CD14-positive monocyte (primary cell): ENCODE measurements around the gene SUPT7L. TPM values are rescaled to one million over a fixed set of nuclear protein-coding genes. Genes with fewer than 3 reads are reported as not detected.
A peak's percentile ranks its signal among the peaks of the same experiment; 100 is the strongest.

Experiments
- DNase-seq, 3 donors: peaks; one replicate each; pipeline ENCODE4 v3.0.0-alpha.2; 2011 to 2022
- H2AFZ ChIP-seq: 2 replicates; pipeline ENCODE4 v1.6.0; 2012; ENCODE audit warnings: mild to moderate bottlenecking, low read depth, low read length, inconsistent platforms; ENCODE audit not compliant: insufficient read depth, poor library complexity, severe bottlenecking
- H3K27ac ChIP-seq, 2 donors: 1 replicate in 1 of 2; 2 replicates in 1 of 2; pipeline ENCODE4 v1.5.1; 2012 to 2013; ENCODE audit warnings: low read length in 2 of 2, control low read depth in 1 of 2, inconsistent platforms in 1 of 2, low read depth in 1 of 2, mild to moderate bottlenecking in 1 of 2
- H3K27me3 ChIP-seq, 2 donors: one replicate each; pipeline versions ENCODE4 v1.6.0 to v1.6.1; 2011 to 2013; ENCODE audit warnings: low read length in 2 of 2; ENCODE audit not compliant: control insufficient read depth in 2 of 2, insufficient read depth in 2 of 2
- H3K36me3 ChIP-seq, 2 donors: replicated peaks in 1 of 2; 1 replicate in 1 of 2; 2 replicates in 1 of 2; pipeline versions ENCODE4 v1.5.1 to v1.6.1; 2012 to 2013; ENCODE audit warnings: low read length in 2 of 2, control low read depth in 1 of 2, inconsistent platforms in 1 of 2, mild to moderate bottlenecking in 1 of 2; ENCODE audit not compliant: insufficient read depth in 2 of 2, control insufficient read depth in 1 of 2
- H3K4me1 ChIP-seq, 2 donors: 1 replicate in 1 of 2; 2 replicates in 1 of 2; pipeline versions ENCODE4 v1.5.1 to v1.6.1; 2012 to 2013; ENCODE audit warnings: low read length in 2 of 2, control low read depth in 1 of 2, inconsistent platforms in 1 of 2, mild to moderate bottlenecking in 1 of 2, moderate library complexity in 1 of 2; ENCODE audit not compliant: insufficient read depth in 2 of 2, control insufficient read depth in 1 of 2
- H3K4me2 ChIP-seq: replicated peaks from 2 replicates; pipeline ENCODE3; 2012; ENCODE audit warnings: low read length, moderate library complexity, mild to moderate bottlenecking; ENCODE audit not compliant: poor library complexity, severe bottlenecking; ENCODE audit errors: extremely low read depth
- H3K4me3 ChIP-seq, 3 experiments: fragments of 200-600 bp in 1 of 3; sonication (generic) in 1 of 3; replicated peaks in 1 of 3; 1 replicate in 2 of 3; 2 replicates in 1 of 3; pipeline ENCODE4 v1.5.1; 2011 to 2013; ENCODE audit warnings: low read length in 3 of 3, mild to moderate bottlenecking in 3 of 3, control low read depth in 2 of 3, low read depth in 2 of 3, inconsistent platforms in 1 of 3, moderate library complexity in 1 of 3
- H3K79me2 ChIP-seq: 2 replicates; pipeline ENCODE4 v1.6.0; 2012; ENCODE audit warnings: mild to moderate bottlenecking, control low read depth, inconsistent platforms, low read length, moderate library complexity; ENCODE audit not compliant: insufficient read depth
- H3K9ac ChIP-seq: 2 replicates; pipeline ENCODE4 v1.6.0; 2017; ENCODE audit warnings: low read length, mild to moderate bottlenecking; ENCODE audit not compliant: insufficient read depth, poor library complexity, severe bottlenecking
- H3K9me3 ChIP-seq, 2 donors: replicated peaks in 1 of 2; 1 replicate in 1 of 2; 2 replicates in 1 of 2; pipeline versions ENCODE4 v1.5.1 to v1.6.1; 2012 to 2013; ENCODE audit warnings: low read length in 2 of 2, control low read depth in 1 of 2; ENCODE audit not compliant: control insufficient read depth in 1 of 2, insufficient read depth in 1 of 2
- H4K20me1 ChIP-seq: 2 replicates; pipeline ENCODE4 v1.6.0; 2012; ENCODE audit warnings: mild to moderate bottlenecking, low read length, control low read depth, moderate library complexity; ENCODE audit not compliant: insufficient read depth
- H3K27ac Mint-ChIP-seq, 7 donors: one replicate each; pipeline ENCODE4 v1.8.0; 2020; ENCODE audit warnings: mild to moderate bottlenecking in 7 of 7, mixed read lengths in 7 of 7, moderate library complexity in 6 of 7, inconsistent platforms in 2 of 7
- H3K27me3 Mint-ChIP-seq, 3 donors: one replicate each; pipeline ENCODE4 v1.8.0; 2021 to 2022; ENCODE audit warnings: low read depth in 3 of 3, mild to moderate bottlenecking in 3 of 3, mixed read lengths in 3 of 3, moderate library complexity in 3 of 3, inconsistent platforms in 1 of 3
- H3K36me3 Mint-ChIP-seq, 2 donors: one replicate each; pipeline ENCODE4 v1.8.0; 2020; ENCODE audit warnings: mixed read lengths in 2 of 2, inconsistent platforms in 1 of 2, mild to moderate bottlenecking in 1 of 2
- H3K4me1 Mint-ChIP-seq: one replicate; pipeline ENCODE4 v1.8.0; 2020; ENCODE audit warnings: mild to moderate bottlenecking, mixed read lengths
- H3K4me3 Mint-ChIP-seq, 2 donors: one replicate each; pipeline ENCODE4 v1.8.0; 2020; ENCODE audit warnings: mild to moderate bottlenecking in 2 of 2, mixed read lengths in 2 of 2, moderate library complexity in 1 of 2
- H3K9me3 Mint-ChIP-seq, 7 donors: one replicate each; pipeline ENCODE4 v1.8.0; 2020 to 2022; ENCODE audit warnings: mixed read lengths in 7 of 7, mild to moderate bottlenecking in 6 of 7, moderate library complexity in 6 of 7, inconsistent platforms in 2 of 7
- WGBS: methylation state at CpG from one replicate; pipeline ENCODE4 v1.1.5; 2013; ENCODE audit warnings: missing lambda C conversion rate; ENCODE audit not compliant: insufficient coverage; 5-methylcytosine and 5-hydroxymethylcytosine counted together
- intact Hi-C, 2 donors: fragments of 100-400 bp; cut with micrococcal nuclease; formaldehyde crosslinking; loops; one replicate each; pipeline versions ENCODE4 v1.15.0 to v1.15.1; 2023
- polyA plus RNA-seq, 3 donors: library from polyadenylated mRNA; depleted of rRNA in 1 of 3; unstranded in 2 of 3; stranded (reverse) in 1 of 3; fragments of 300-500 nt in 2 of 3; fragments of >200 nt in 1 of 3; fragmentation: Illumina TruSeq in 2 of 3; gene quantifications; 1 replicate in 2 of 3; 2 replicates in 1 of 3; pipeline ENCODE4 v1.2.3, GENCODE V29; 2012 to 2021
- TF ChIP-seq, protein P1 (sequence below): fragments of 200-600 bp; IDR thresholded peaks from one replicate; pipeline ENCODE4 v1.8.0; 2022; ENCODE audit warnings: antibody characterized with exemption, mild to moderate bottlenecking

SUPT7L gene
- polyA plus RNA-seq, 3 donors: 10.7 to 59.0 (median 12.2) TPM

DNA sequence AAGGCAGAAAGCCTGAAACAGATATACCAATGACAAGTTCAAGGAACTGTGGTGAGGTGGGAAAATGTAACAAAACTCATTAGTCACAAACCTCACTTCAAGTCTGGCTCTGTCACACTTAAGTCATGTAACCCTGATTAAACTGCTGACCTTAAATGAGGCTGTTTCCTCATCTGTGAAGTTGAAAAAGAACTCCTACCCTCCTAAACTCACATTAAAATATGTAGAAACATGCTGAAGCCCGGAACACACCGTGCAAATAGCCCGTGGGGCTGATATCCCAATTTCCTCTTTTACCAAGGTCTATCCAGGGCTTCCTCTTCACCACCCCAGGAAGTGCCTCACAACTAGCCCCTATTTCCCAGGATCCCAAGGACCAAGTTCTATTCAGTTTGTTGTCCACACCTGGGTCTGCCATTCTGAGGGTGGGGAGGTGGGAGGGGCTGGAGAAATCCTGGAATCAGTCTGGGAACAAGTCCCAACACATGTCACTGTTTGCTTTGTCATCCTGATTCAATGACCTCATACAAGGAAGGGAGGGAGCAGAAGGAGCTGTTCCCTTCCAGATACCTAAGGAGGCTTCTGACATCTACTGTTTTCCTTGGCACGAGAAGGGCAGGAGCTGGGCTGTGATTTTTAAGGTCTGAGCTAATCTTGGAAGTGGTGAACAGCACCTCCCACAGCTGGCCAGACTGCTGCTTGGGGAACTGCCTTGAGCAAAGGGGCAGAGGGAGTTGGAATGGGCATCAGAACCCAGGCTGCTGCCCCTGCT lies 42.6 kb upstream of the SUPT7L start:
- 0% methylated on average over 1 of the region's 4 CpGs for WGBS
- peaks cover 0 to 3% (median 0%) of the 10 kb centered on the region in 7 donors for H3K9me3 Mint-ChIP-seq
- Histone ChIP-seq H4K20me1 (no peaks in the 10 kb centered on the region), H3K79me2 (no peaks in the 10 kb centered on the region), H3K36me3 (no peaks in the 10 kb centered on the region), H3K4me2 (no peak overlapping the region), H3K9ac (no peak overlapping the region), H3K4me3 (no peak overlapping the region), H3K27ac (peak overlapping the region in 1 of 2 donors; percentile 3), H3K27me3 (no peaks in the 10 kb centered on the region), H3K4me1 (peaks cover 22 to 25% of the 10 kb centered on the region in 2 donors), H3K9me3 (no peaks in the 10 kb centered on the region), H2AFZ (no peak overlapping the region)
- peak; percentile 51 to 80 (median 66) for DNase-seq
- H3K36me3 Mint-ChIP-seq: no peaks in the 10 kb centered on the region
- peak overlapping the region in 5 of 7 donors; percentile 1 to 84 (median 41) for H3K27ac Mint-ChIP-seq
- H3K27me3 Mint-ChIP-seq: peaks cover 0 to 1% (median 0%) of the 10 kb centered on the region in 3 donors
- TF ChIP-seq, protein P1, sequence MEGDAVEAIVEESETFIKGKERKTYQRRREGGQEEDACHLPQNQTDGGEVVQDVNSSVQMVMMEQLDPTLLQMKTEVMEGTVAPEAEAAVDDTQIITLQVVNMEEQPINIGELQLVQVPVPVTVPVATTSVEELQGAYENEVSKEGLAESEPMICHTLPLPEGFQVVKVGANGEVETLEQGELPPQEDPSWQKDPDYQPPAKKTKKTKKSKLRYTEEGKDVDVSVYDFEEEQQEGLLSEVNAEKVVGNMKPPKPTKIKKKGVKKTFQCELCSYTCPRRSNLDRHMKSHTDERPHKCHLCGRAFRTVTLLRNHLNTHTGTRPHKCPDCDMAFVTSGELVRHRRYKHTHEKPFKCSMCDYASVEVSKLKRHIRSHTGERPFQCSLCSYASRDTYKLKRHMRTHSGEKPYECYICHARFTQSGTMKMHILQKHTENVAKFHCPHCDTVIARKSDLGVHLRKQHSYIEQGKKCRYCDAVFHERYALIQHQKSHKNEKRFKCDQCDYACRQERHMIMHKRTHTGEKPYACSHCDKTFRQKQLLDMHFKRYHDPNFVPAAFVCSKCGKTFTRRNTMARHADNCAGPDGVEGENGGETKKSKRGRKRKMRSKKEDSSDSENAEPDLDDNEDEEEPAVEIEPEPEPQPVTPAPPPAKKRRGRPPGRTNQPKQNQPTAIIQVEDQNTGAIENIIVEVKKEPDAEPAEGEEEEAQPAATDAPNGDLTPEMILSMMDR: no peak
- intact Hi-C loops: loop anchor here in 1 of 2 donors (5.0 kb wide), 1 partner anchor 686 kb away; the partner anchor contains the start of gene FOSL2
- H3K4me1 Mint-ChIP-seq: peaks cover 26% of the 10 kb centered on the region
- H3K4me3 Mint-ChIP-seq: peak overlapping the region in 1 of 2 donors; percentile 16

DNA sequence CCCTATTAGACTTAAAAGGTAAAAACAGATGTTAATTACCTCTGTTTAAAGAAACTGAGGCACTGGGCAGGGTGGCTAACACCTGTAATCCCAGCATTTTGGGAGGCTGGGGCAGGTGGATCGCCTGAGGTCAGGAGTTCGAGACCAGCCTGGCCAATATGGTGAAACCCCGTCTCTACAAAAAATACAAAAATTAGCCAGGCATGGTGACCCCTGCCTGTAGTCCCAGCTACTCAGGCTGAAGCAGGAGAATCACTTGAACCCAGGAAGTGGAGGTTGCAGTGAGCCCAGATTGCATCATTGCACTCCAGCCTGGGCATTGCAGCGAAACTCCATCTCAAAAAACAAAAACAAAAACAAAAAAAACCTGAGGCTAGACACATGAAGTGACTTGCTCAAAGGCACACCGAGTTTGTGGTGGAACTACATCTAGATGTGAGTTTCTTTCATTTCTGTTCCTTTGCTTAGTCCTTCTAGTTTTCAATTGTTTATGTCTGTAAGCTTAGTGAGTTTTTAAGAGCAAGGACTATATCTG lies 41.0 kb upstream of the SUPT7L start:
- Histone ChIP-seq H3K9me3 (no peaks in the 10 kb centered on the region), H3K79me2 (no peaks in the 10 kb centered on the region), H4K20me1 (no peaks in the 10 kb centered on the region), H2AFZ (no peak overlapping the region), H3K27ac (no peak overlapping the region), H3K27me3 (no peaks in the 10 kb centered on the region), H3K4me3 (no peak overlapping the region), H3K36me3 (no peaks in the 10 kb centered on the region), H3K4me1 (peaks cover 22 to 25% of the 10 kb centered on the region in 2 donors), H3K9ac (no peak overlapping the region), H3K4me2 (no peak overlapping the region)
- intact Hi-C loops: loop anchor here in 1 of 2 donors (5.0 kb wide), 1 partner anchor 748 kb away; no protein-coding TSS in a partner anchor
- DNase-seq: no peak
- Mint-ChIP-seq H3K4me3 (no peak overlapping the region), H3K27me3 (peaks cover 0 to 1% (median 0%) of the 10 kb centered on the region in 3 donors), H3K4me1 (peaks cover 26% of the 10 kb centered on the region), H3K27ac (peak overlapping the region in 2 of 7 donors; percentile 24 to 68), H3K9me3 (peaks cover 0 to 3% (median 0%) of the 10 kb centered on the region in 7 donors), H3K36me3 (no peaks in the 10 kb centered on the region)
- TF ChIP-seq, protein P1: no peak
- 90% methylated on average over 2 of the region's 5 CpGs for WGBS
